ENCODE results near the gene PTPN11. TPM values are rescaled to one million over a fixed set of nuclear protein-coding genes. Genes with fewer than 3 reads are reported as not detected.

The PTPN11 gene
- total and polyA plus RNA-seq, 2 of the 8 experiments (the other 6 are each of a cell fraction or from before 2014, with no cell fraction given), result 28.3 to 133 TPM

GRCh38 chr12:112382866-112383265 lies 35.9 kb upstream of the PTPN11 start (continued):
- TF ChIP-seq CHD7 (IDR thresholded peaks at IDR 0.05; ENCODE audit: insufficient replicate concordance, low read length) (no peak), SRF (IDR thresholded peaks at IDR 0.05; ENCODE audit: low read depth, low read length) (no peak), EP300 (IDR thresholded peaks at IDR 0.05; ENCODE audit: borderline replicate concordance in 1 of 2, low read depth in 2 of 2, low read length in 2 of 2) (no peak), POU5F1 (IDR thresholded peaks at IDR 0.05; ENCODE audit: low read depth, low read length) (no peak), RXRA (IDR thresholded peaks at IDR 0.05; ENCODE audit: insufficient read depth, low read depth, low read length) (no peak), JUND (IDR thresholded peaks at IDR 0.05; ENCODE audit: low read length) (no peak), CTBP2 (IDR thresholded peaks at IDR 0.05; ENCODE audit: borderline replicate concordance, insufficient read depth, insufficient read length, low read length) (no peak), TAF1 (IDR thresholded peaks at IDR 0.05; ENCODE audit: low read depth, low read length) (no peak)
